ENCODE results near the gene BMPR1B.

Gene BMPR1B

GRCh38 chr4:95013236-95013635, 255.5 kb downstream of the BMPR1B start:
- Histone ChIP-seq H3K27me3 (ENCODE audit: control insufficient read depth in 1 of 2, insufficient read depth in 2 of 2, low read length in 2 of 2) (no peaks in the 10 kb centered on the region), H3K36me3 (ENCODE audit: insufficient read depth, low read length) (no peaks in the 10 kb centered on the region), H3K4me1 (ENCODE audit: insufficient read depth, low read length) (no peaks in the 10 kb centered on the region), H3K9ac (ENCODE audit: low read length) (no peak overlapping the region), H3K27ac (ENCODE audit: low read depth, low read length) (no peak overlapping the region), H3K4me3 (ENCODE audit: low read depth in 1 of 2, low read length in 2 of 2) (no peak overlapping the region), H3K9me3 (ENCODE audit: low read length) (no peaks in the 10 kb centered on the region)

GRCh38 chr4:95014068-95014467, 256.3 kb downstream of the BMPR1B start:
- Histone ChIP-seq H3K9ac (ENCODE audit: low read length) (no peak overlapping the region), H3K36me3 (ENCODE audit: insufficient read depth, low read length) (no peaks in the 10 kb centered on the region), H3K4me3 (ENCODE audit: low read depth in 1 of 2, low read length in 2 of 2) (no peak overlapping the region), H3K9me3 (ENCODE audit: low read length) (no peaks in the 10 kb centered on the region), H3K4me1 (ENCODE audit: insufficient read depth, low read length) (no peaks in the 10 kb centered on the region), H3K27me3 (ENCODE audit: control insufficient read depth in 1 of 2, insufficient read depth in 2 of 2, low read length in 2 of 2) (no peaks in the 10 kb centered on the region), H3K27ac (ENCODE audit: low read depth, low read length) (no peak overlapping the region)

GRCh38 chr4:95017305-95018064, 259.7 kb downstream of the BMPR1B start:
- Histone ChIP-seq H3K27me3 (ENCODE audit: control insufficient read depth in 1 of 2, insufficient read depth in 2 of 2, low read length in 2 of 2) (no peaks in the 10 kb centered on the region), H3K27ac (ENCODE audit: low read depth, low read length) (no peak overlapping the region), H3K4me1 (ENCODE audit: insufficient read depth, low read length) (no peaks in the 10 kb centered on the region), H3K4me3 (ENCODE audit: low read depth in 1 of 2, low read length in 2 of 2) (no peak overlapping the region), H3K36me3 (ENCODE audit: insufficient read depth, low read length) (no peaks in the 10 kb centered on the region), H3K9ac (ENCODE audit: low read length) (no peak overlapping the region), H3K9me3 (ENCODE audit: low read length) (no peaks in the 10 kb centered on the region)

GRCh38 chr4:95018785-95019184, 261.0 kb downstream of the BMPR1B start:
- H3K36me3 ChIP-seq (ENCODE audit: insufficient read depth, low read length), result no peaks in the 10 kb centered on the region
- H3K4me3 ChIP-seq (ENCODE audit: low read depth in 1 of 2, low read length in 2 of 2), result no peak overlapping the region
- H3K9me3 ChIP-seq (ENCODE audit: low read length), result no peaks in the 10 kb centered on the region
- H3K27me3 ChIP-seq (ENCODE audit: control insufficient read depth in 1 of 2, insufficient read depth in 2 of 2, low read length in 2 of 2), result no peaks in the 10 kb centered on the region
- H3K9ac ChIP-seq (ENCODE audit: low read length), result no peak overlapping the region
- no peak overlapping the region for H3K27ac ChIP-seq (ENCODE audit: low read depth, low read length)
- H3K4me1 ChIP-seq (ENCODE audit: insufficient read depth, low read length), result no peaks in the 10 kb centered on the region

- H3K9me3 ChIP-seq (ENCODE audit: low read length), result no peaks in the 10 kb centered on the region
- H3K4me3 ChIP-seq (ENCODE audit: low read depth in 1 of 2, low read length in 2 of 2), result no peak overlapping the region
- H3K27ac ChIP-seq (ENCODE audit: low read depth, low read length), result no peak overlapping the region
- no peaks in the 10 kb centered on the region for H3K4me1 ChIP-seq (ENCODE audit: insufficient read depth, low read length)
- H3K27me3 ChIP-seq (ENCODE audit: control insufficient read depth in 1 of 2, insufficient read depth in 2 of 2, low read length in 2 of 2), result no peaks in the 10 kb centered on the region
- no peaks in the 10 kb centered on the region for H3K36me3 ChIP-seq (ENCODE audit: insufficient read depth, low read length)
- H3K9ac ChIP-seq (ENCODE audit: low read length), result no peak overlapping the region
Measured at GRCh38 chr4:95020521-95020920, 262.8 kb downstream of the BMPR1B start.

- Histone ChIP-seq H3K9ac (ENCODE audit: low read length) (no peak overlapping the region), H3K27me3 (ENCODE audit: control insufficient read depth in 1 of 2, insufficient read depth in 2 of 2, low read length in 2 of 2) (no peaks in the 10 kb centered on the region), H3K4me3 (ENCODE audit: low read depth in 1 of 2, low read length in 2 of 2) (no peak overlapping the region), H3K36me3 (ENCODE audit: insufficient read depth, low read length) (no peaks in the 10 kb centered on the region), H3K4me1 (ENCODE audit: insufficient read depth, low read length) (no peaks in the 10 kb centered on the region), H3K27ac (ENCODE audit: low read depth, low read length) (no peak overlapping the region), H3K9me3 (ENCODE audit: low read length) (no peaks in the 10 kb centered on the region)
Measured at GRCh38 chr4:95021099-95021498, 263.3 kb downstream of the BMPR1B start.

- no peak overlapping the region for H3K27ac ChIP-seq (ENCODE audit: low read depth, low read length)
- no peaks in the 10 kb centered on the region for H3K27me3 ChIP-seq (ENCODE audit: control insufficient read depth in 1 of 2, insufficient read depth in 2 of 2, low read length in 2 of 2)
- no peaks in the 10 kb centered on the region for H3K36me3 ChIP-seq (ENCODE audit: insufficient read depth, low read length)
- H3K4me1 ChIP-seq (ENCODE audit: insufficient read depth, low read length), result no peaks in the 10 kb centered on the region
- H3K4me3 ChIP-seq (ENCODE audit: low read depth in 1 of 2, low read length in 2 of 2), result no peak overlapping the region
- no peak overlapping the region for H3K9ac ChIP-seq (ENCODE audit: low read length)
- no peaks in the 10 kb centered on the region for H3K9me3 ChIP-seq (ENCODE audit: low read length)
Measured at GRCh38 chr4:95023110-95023509, 265.4 kb downstream of the BMPR1B start.

- Histone ChIP-seq H3K4me1 (ENCODE audit: insufficient read depth, low read length) (no peaks in the 10 kb centered on the region), H3K27me3 (ENCODE audit: control insufficient read depth in 1 of 2, insufficient read depth in 2 of 2, low read length in 2 of 2) (no peaks in the 10 kb centered on the region), H3K36me3 (ENCODE audit: insufficient read depth, low read length) (no peaks in the 10 kb centered on the region), H3K9ac (ENCODE audit: low read length) (no peak overlapping the region), H3K9me3 (ENCODE audit: low read length) (no peaks in the 10 kb centered on the region), H3K4me3 (ENCODE audit: low read depth in 1 of 2, low read length in 2 of 2) (no peak overlapping the region), H3K27ac (ENCODE audit: low read depth, low read length) (no peak overlapping the region)
Measured at GRCh38 chr4:95027905-95028618, 270.3 kb downstream of the BMPR1B start.

GRCh38 chr4:95038791-95039190, 281.0 kb downstream of the BMPR1B start:
- Histone ChIP-seq H3K9me3 (ENCODE audit: low read length) (no peaks in the 10 kb centered on the region), H3K36me3 (ENCODE audit: insufficient read depth, low read length) (no peaks in the 10 kb centered on the region), H3K27me3 (ENCODE audit: control insufficient read depth in 1 of 2, insufficient read depth in 2 of 2, low read length in 2 of 2) (no peaks in the 10 kb centered on the region), H3K9ac (ENCODE audit: low read length) (no peak overlapping the region), H3K27ac (ENCODE audit: low read depth, low read length) (no peak overlapping the region), H3K4me3 (ENCODE audit: low read depth in 1 of 2, low read length in 2 of 2) (no peak overlapping the region), H3K4me1 (ENCODE audit: insufficient read depth, low read length) (no peaks in the 10 kb centered on the region)

GRCh38 chr4:95044324-95044837, 286.6 kb downstream of the BMPR1B start:
- no peaks in the 10 kb centered on the region for H3K27me3 ChIP-seq (ENCODE audit: control insufficient read depth in 1 of 2, insufficient read depth in 2 of 2, low read length in 2 of 2)
- H3K4me1 ChIP-seq (ENCODE audit: insufficient read depth, low read length), result no peaks in the 10 kb centered on the region
- no peak overlapping the region for H3K4me3 ChIP-seq (ENCODE audit: low read depth in 1 of 2, low read length in 2 of 2)
- H3K9me3 ChIP-seq (ENCODE audit: low read length), result no peaks in the 10 kb centered on the region
- H3K36me3 ChIP-seq (ENCODE audit: insufficient read depth, low read length), result no peaks in the 10 kb centered on the region
- no peak overlapping the region for H3K27ac ChIP-seq (ENCODE audit: low read depth, low read length)
- no peak overlapping the region for H3K9ac ChIP-seq (ENCODE audit: low read length)

GRCh38 chr4:95045429-95045828, 287.7 kb downstream of the BMPR1B start:
- Histone ChIP-seq H3K9me3 (ENCODE audit: low read length) (no peaks in the 10 kb centered on the region), H3K4me3 (ENCODE audit: low read depth in 1 of 2, low read length in 2 of 2) (no peak overlapping the region), H3K4me1 (ENCODE audit: insufficient read depth, low read length) (no peaks in the 10 kb centered on the region), H3K27me3 (ENCODE audit: control insufficient read depth in 1 of 2, insufficient read depth in 2 of 2, low read length in 2 of 2) (no peaks in the 10 kb centered on the region), H3K36me3 (ENCODE audit: insufficient read depth, low read length) (no peaks in the 10 kb centered on the region), H3K27ac (ENCODE audit: low read depth, low read length) (no peak overlapping the region), H3K9ac (ENCODE audit: low read length) (no peak overlapping the region)
